Ovary (tissue), 9 donors: ENCODE measurements around the gene GABBR2. TPM values are rescaled to one million over a fixed set of nuclear protein-coding genes. Genes with fewer than 3 reads are reported as not detected.

Experiments used
- DNase-seq, 5 donors: peaks; one replicate each; pipeline ENCODE4 v3.0.0-alpha.2; 2019 to 2020
- H3K27ac ChIP-seq, 2 donors: fragments of 200-600 bp; one replicate each; pipeline versions ENCODE4 v1.5.1 to v1.8.0; 2019 to 2022
- H3K27me3 ChIP-seq: fragments of 200-600 bp; one replicate; pipeline ENCODE4 v1.8.0; 2022
- H3K36me3 ChIP-seq: fragments of 200-600 bp; sonication (generic); one replicate; pipeline ENCODE4 v1.5.1; 2019
- H3K4me1 ChIP-seq: one replicate; pipeline ENCODE4 v1.8.1; 2013; ENCODE audit warnings: mild to moderate bottlenecking, moderate library complexity; ENCODE audit not compliant: insufficient read depth
- H3K4me3 ChIP-seq: fragments of 200-600 bp; sonication (generic); one replicate; pipeline ENCODE4 v1.5.1; 2017
- H3K9me3 ChIP-seq, 2 donors: fragments of 200-600 bp in 1 of 2; sonication (generic) in 1 of 2; one replicate each; pipeline versions ENCODE4 v1.5.1 to v1.8.1; 2013 to 2019; ENCODE audit warnings: mild to moderate bottlenecking in 1 of 2, moderate library complexity in 1 of 2
- EP300 ChIP-seq: sonication (generic); formaldehyde crosslinking; IDR thresholded peaks from one replicate; pipeline ENCODE4 v1.6.1; 2017; ENCODE audit warnings: antibody characterized with exemption
- POLR2A ChIP-seq: fragments of 450-650 bp; IDR thresholded peaks from one replicate; pipeline ENCODE4 v1.6.1; 2017; ENCODE audit warnings: antibody characterized with exemption, mild to moderate bottlenecking, moderate library complexity
- WGBS, 3 donors: extraction: QIAGEN DNeasy Blood & Tissue Kit in 1 of 3; methylation state at CpG; one replicate each; pipeline versions ENCODE4 v1.1.5 to v1.1.7; 2013 to 2017; 5-methylcytosine and 5-hydroxymethylcytosine counted together
- intact Hi-C, 4 donors: fragments of 100-400 bp; cut with DNase I; formaldehyde crosslinking; loops; one replicate each; pipeline versions ENCODE4 v1.11.0 to v1.15.1; 2022 to 2023
- polyA plus RNA-seq, 2 donors: library from polyadenylated mRNA; stranded (reverse); fragments of 200-250 nt in 1 of 2; fragments of 350-450 nt in 1 of 2; fragmentation: Illumina TruSeq in 1 of 2; extraction: RNeasy Lipid Tissue Mini Kit (QIAGEN cat#74804) in 1 of 2; gene quantifications; one replicate each; pipeline ENCODE4 v1.2.3, GENCODE V29; 2013 to 2014
- total RNA-seq, 7 donors: library from RNA; depleted of rRNA in 2 of 7; stranded (reverse); fragments of >200 nt in 2 of 7; fragmentation: NEBNext Ultra II Directional in 3 of 7; extraction: Animal tissue kit (Norgen Biotek cat#: 25700) in 3 of 7; gene quantifications; one replicate each; pipeline versions ENCODE4 v1.1.0 to v1.2.4, GENCODE V29; 2016 to 2023
- TF ChIP-seq, protein P1 (sequence below), 3 donors: fragments of 450-650 bp in 2 of 3; fragments of 200-600 bp in 1 of 3; IDR thresholded peaks; one replicate each; pipeline versions ENCODE4 v1.5.1 to v1.8.0; 2016 to 2022; ENCODE audit warnings: antibody characterized with exemption in 3 of 3, mild to moderate bottlenecking in 1 of 3
- donor health status: DM: no; HTN: no; CAD: no; lungs with moderate emphysema.
- donor health status: DM: no; HTN: no; CAD: no.
- donor health status: Bipolar disorder and iron deficiency.
- donor health status: DM: yes; HTN: yes; CAD: no.
- donor health status: DM: no; HTN: no; CAD: no.
- donor health status: DM: yes; HTN: yes; CAD: no.

The GABBR2 gene
- total and polyA plus RNA-seq, 9 donors: 0.05 to 0.30 (median 0.22) TPM; not detected in 6

DNA sequence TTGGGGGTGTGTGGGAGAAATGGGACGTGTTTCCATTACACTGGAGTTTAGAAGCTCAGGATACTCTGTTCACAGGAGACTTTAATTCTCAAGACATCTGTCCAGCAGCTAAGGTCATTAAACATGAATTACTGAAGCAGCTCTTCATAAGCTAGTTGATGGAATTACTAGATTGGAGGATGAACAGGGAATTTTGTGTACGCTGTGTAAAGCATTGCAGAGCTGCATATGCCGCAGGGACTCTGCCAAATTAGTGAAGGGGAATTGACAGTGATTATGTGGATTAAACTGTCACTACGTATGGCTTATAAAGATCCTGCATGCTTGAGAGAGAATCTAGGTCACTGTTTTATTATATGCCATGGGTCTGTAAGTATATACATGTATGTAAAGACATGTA, 275.8 kb downstream of the GABBR2 start:
- WGBS, 3 donors: 69 to 83% (median 80%) methylated on average over 4 of the region's 4 CpGs
- H3K4me1 ChIP-seq: no peaks in the 10 kb centered on the region

GRCh38 chr9:98432134-98432533, 276.6 kb downstream of the GABBR2 start:
- H3K27ac ChIP-seq: no peak overlapping the region
- intact Hi-C loops: no loop called here

More for the DNA sequence above, 275.8 kb downstream of the GABBR2 start:
- no peak for DNase-seq
- Histone ChIP-seq H3K27me3 (no peaks in the 10 kb centered on the region), H3K4me3 (no peak overlapping the region), H3K27ac (no peak overlapping the region), H3K9me3 (no peaks in the 10 kb centered on the region), H3K36me3 (no peaks in the 10 kb centered on the region)
- intact Hi-C loops: no loop called here
- TF ChIP-seq POLR2A: no peak
- TF ChIP-seq, protein P1, sequence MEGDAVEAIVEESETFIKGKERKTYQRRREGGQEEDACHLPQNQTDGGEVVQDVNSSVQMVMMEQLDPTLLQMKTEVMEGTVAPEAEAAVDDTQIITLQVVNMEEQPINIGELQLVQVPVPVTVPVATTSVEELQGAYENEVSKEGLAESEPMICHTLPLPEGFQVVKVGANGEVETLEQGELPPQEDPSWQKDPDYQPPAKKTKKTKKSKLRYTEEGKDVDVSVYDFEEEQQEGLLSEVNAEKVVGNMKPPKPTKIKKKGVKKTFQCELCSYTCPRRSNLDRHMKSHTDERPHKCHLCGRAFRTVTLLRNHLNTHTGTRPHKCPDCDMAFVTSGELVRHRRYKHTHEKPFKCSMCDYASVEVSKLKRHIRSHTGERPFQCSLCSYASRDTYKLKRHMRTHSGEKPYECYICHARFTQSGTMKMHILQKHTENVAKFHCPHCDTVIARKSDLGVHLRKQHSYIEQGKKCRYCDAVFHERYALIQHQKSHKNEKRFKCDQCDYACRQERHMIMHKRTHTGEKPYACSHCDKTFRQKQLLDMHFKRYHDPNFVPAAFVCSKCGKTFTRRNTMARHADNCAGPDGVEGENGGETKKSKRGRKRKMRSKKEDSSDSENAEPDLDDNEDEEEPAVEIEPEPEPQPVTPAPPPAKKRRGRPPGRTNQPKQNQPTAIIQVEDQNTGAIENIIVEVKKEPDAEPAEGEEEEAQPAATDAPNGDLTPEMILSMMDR (IDR thresholded peaks at IDR 0.05): no peak
- no peak for TF ChIP-seq EP300

GRCh38 chr9:98430535-98431292, 278.0 kb downstream of the GABBR2 start:
- no peak overlapping the region for H3K4me3 ChIP-seq
- intact Hi-C loops: no loop called here
- 43 to 53% (median 45%) methylated on average over 3 of the region's 3 CpGs for WGBS, 3 donors
- H3K4me1 ChIP-seq: no peaks in the 10 kb centered on the region
- H3K27ac ChIP-seq: no peak overlapping the region
- no peaks in the 10 kb centered on the region for H3K36me3 ChIP-seq
- no peaks in the 10 kb centered on the region for H3K9me3 ChIP-seq
- H3K27me3 ChIP-seq: no peaks in the 10 kb centered on the region
- DNase-seq: no peak
- TF ChIP-seq, protein P1 (IDR thresholded peaks at IDR 0.05): no peak
- TF ChIP-seq EP300 (no peak), POLR2A (no peak)

More at GRCh38 chr9:98432134-98432533, 276.6 kb downstream of the GABBR2 start:
- 63 to 77% (median 68%) methylated on average over 6 of the region's 6 CpGs for WGBS, 3 donors
- Histone ChIP-seq H3K9me3 (no peaks in the 10 kb centered on the region), H3K4me3 (no peak overlapping the region), H3K4me1 (no peaks in the 10 kb centered on the region), H3K36me3 (no peaks in the 10 kb centered on the region), H3K27me3 (no peaks in the 10 kb centered on the region)
- TF ChIP-seq, protein P1 (IDR thresholded peaks at IDR 0.05): no peak
- TF ChIP-seq POLR2A (no peak), EP300 (no peak)
- DNase-seq: no peak

DNA sequence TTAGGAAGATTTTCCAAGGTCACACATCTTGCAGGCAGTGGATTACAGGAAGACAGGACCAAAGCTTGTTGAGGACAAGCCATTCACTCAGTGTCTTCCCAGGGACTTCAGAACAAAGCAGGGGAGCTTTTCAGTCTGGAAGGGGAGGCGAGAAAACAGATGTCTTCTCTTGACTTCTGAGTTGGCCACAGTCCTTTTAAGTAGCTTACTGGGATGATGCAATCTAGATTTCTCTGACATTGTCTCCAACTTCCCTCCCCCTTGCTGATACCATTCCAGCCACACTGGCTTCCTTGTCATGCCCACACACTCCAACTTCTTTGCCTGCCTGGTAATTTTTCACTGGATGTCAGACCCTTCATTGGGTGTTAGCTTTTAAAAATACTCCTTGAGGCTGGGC, 279.1 kb downstream of the GABBR2 start:
- intact Hi-C loops: no loop called here

More for the DNA sequence above, 279.1 kb downstream of the GABBR2 start:
- no peaks in the 10 kb centered on the region for H3K9me3 ChIP-seq
- H3K4me1 ChIP-seq: no peaks in the 10 kb centered on the region
- H3K4me3 ChIP-seq: no peak overlapping the region
- H3K36me3 ChIP-seq: no peaks in the 10 kb centered on the region
- no peak for TF ChIP-seq POLR2A
- TF ChIP-seq, protein P1 (IDR thresholded peaks at IDR 0.05): no peak
- TF ChIP-seq EP300: no peak
- no peaks in the 10 kb centered on the region for H3K27me3 ChIP-seq
- 57 to 67% (median 61%) methylated on average over 1 of the region's 1 CpG for WGBS, 3 donors
- H3K27ac ChIP-seq: no peak overlapping the region
- DNase-seq: no peak
